MM.1S (cell line): ENCODE data around the gene FAM222B.

Experiments used
- DNase-seq: peaks from one replicate; pipeline ENCODE4 v3.0.0-alpha.2; 2015
- H2AFZ ChIP-seq: fragments of 300-600 bp; sonication (generic); 2 replicates; pipeline ENCODE4 v1.6.0; 2016; ENCODE audit warnings: antibody characterized with exemption, low read length
- H3F3A ChIP-seq: fragments of 300-600 bp; sonication (generic); 2 replicates; pipeline ENCODE4 v1.6.1; 2016; ENCODE audit warnings: mild to moderate bottlenecking, antibody characterized with exemption, low read length, moderate library complexity, mixed read lengths; ENCODE audit not compliant: insufficient read depth
- H3K27ac ChIP-seq: fragments of 300-600 bp; sonication (generic); 2 replicates; pipeline ENCODE4 v1.5.1; 2016; ENCODE audit warnings: mild to moderate bottlenecking, low read length
- H3K27me3 ChIP-seq: fragments of 300-600 bp; sonication (generic); replicated peaks from 2 replicates; pipeline ENCODE4 v1.6.0; 2016; ENCODE audit warnings: low read length; ENCODE audit not compliant: insufficient read depth
- H3K36me3 ChIP-seq: fragments of 300-600 bp; sonication (generic); replicated peaks from 2 replicates; pipeline ENCODE4 v1.6.1; 2016; ENCODE audit warnings: mild to moderate bottlenecking, low read length, mixed read lengths; ENCODE audit not compliant: insufficient read depth
- H3K4me1 ChIP-seq: fragments of 300-600 bp; sonication (generic); 2 replicates; pipeline ENCODE4 v1.6.1; 2016; ENCODE audit warnings: low read length, mixed read lengths
- H3K4me2 ChIP-seq: fragments of 300-600 bp; sonication (generic); 2 replicates; pipeline ENCODE4 v1.6.0; 2016; ENCODE audit warnings: low read depth, low read length
- H3K4me3 ChIP-seq: fragments of 300-600 bp; sonication (generic); 2 replicates; pipeline ENCODE4 v1.5.1; 2016; ENCODE audit warnings: low read length, mixed read lengths
- H3K79me2 ChIP-seq: fragments of 300-600 bp; sonication (generic); 2 replicates; pipeline ENCODE4 v1.6.1; 2016; ENCODE audit warnings: mixed run types, low read length, mixed read lengths
- H3K9ac ChIP-seq: fragments of 300-600 bp; sonication (generic); 2 replicates; pipeline ENCODE4 v1.6.1; 2016; ENCODE audit warnings: low read length, mixed read lengths
- H3K9me2 ChIP-seq: fragments of 300-600 bp; sonication (generic); replicated peaks from 2 replicates; pipeline ENCODE4 v1.6.1; 2016; ENCODE audit warnings: mild to moderate bottlenecking, low read length, mixed read lengths; ENCODE audit not compliant: insufficient read depth
- H3K9me3 ChIP-seq: fragments of 300-600 bp; sonication (generic); replicated peaks from 2 replicates; pipeline ENCODE4 v1.6.1; 2016; ENCODE audit warnings: mild to moderate bottlenecking, low read length, mixed read lengths; ENCODE audit not compliant: insufficient read depth
- H4K20me1 ChIP-seq: fragments of 300-600 bp; sonication (generic); 2 replicates; pipeline ENCODE4 v1.6.1; 2016; ENCODE audit warnings: mild to moderate bottlenecking, low read length, moderate library complexity, mixed read lengths; ENCODE audit not compliant: insufficient read depth
- EZH2 ChIP-seq: fragments of 300-600 bp; sonication (generic); optimal IDR thresholded peaks from 2 replicates; pipeline ENCODE3; 2017; ENCODE audit warnings: low read depth, mild to moderate bottlenecking, antibody characterized with exemption, low read length, mixed read lengths
- EZH2phosphoT487 ChIP-seq: fragments of 300-600 bp; sonication (generic); IDR thresholded peaks from 2 replicates; pipeline ENCODE4 v1.6.1; 2018; ENCODE audit warnings: antibody characterized with exemption, low read length
- TF ChIP-seq, protein P1 (sequence below): fragments of 300-600 bp; sonication (generic); IDR thresholded peaks from 2 replicates; pipeline ENCODE4 v1.5.1; 2016; ENCODE audit warnings: antibody characterized with exemption, low read length, mixed read lengths

FAM222B gene

DNA sequence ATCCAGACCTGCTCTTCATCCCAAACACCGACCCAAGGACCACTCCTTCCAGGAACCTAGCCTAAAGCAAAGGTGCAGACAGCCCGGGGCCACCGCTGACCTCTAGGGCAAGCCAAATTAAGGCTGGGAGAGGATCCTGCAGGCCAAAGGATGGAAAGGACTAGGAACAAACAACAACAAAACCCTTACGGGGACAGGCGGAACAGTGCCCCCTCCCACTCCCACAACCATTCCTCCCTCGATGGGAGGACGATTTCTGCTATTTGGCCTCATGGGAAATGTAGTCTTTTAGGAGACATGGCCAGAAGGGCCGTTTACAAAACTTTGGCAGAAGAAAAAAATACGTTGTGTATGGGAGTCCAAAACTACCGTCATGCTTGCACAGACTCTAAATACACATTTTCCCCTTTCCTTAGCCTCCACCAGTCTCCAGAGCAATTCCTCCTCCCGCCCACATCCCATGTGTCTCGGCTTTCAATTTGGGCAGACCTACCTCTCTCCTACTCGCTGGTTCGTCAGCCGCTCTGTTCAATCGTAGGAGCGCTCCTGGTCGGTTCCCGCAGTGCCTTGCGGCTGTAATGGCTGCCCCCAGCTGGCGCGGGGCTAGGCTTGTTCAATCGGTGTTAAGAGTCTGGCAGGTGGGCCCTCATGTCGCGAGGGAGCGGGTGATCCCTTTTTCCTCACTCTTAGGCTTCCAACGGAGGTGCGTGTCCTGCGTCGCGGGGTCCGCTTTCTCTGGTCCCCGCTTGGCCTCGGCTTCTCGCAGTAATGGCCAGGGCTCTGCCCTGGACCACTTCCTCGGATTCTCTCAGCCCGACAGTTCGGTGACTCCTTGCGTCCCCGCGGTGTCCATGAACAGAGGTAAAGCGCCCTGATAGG is 12.1 kb upstream of the FAM222B start, which contains the start of gene ERAL1:
Gene ERAL1 (plus strand): TSS at position 560 of the 879 bp plus-strand sequence. CDS start 19 bp downstream, at position 579.
- Histone ChIP-seq H2AFZ (peak within 1 kb of the TSS; percentile 99), H3K9me3 (no peaks in the 10 kb centered on the region)

GRCh38 chr17:28853295-28853694 is 10.7 kb upstream of the FAM222B start:
- H3K36me3 ChIP-seq, result no peaks in the 10 kb centered on the region
- H3K79me2 ChIP-seq, result peaks cover 20% of the 10 kb centered on the region
- H3K9me3 ChIP-seq, result no peaks in the 10 kb centered on the region
- H3K9me2 ChIP-seq, result no peaks in the 10 kb centered on the region
- no peak overlapping the region for H3K9ac ChIP-seq
- no peaks in the 10 kb centered on the region for H3K4me1 ChIP-seq
- H3K27me3 ChIP-seq, result no peaks in the 10 kb centered on the region
- TF ChIP-seq, protein P1, sequence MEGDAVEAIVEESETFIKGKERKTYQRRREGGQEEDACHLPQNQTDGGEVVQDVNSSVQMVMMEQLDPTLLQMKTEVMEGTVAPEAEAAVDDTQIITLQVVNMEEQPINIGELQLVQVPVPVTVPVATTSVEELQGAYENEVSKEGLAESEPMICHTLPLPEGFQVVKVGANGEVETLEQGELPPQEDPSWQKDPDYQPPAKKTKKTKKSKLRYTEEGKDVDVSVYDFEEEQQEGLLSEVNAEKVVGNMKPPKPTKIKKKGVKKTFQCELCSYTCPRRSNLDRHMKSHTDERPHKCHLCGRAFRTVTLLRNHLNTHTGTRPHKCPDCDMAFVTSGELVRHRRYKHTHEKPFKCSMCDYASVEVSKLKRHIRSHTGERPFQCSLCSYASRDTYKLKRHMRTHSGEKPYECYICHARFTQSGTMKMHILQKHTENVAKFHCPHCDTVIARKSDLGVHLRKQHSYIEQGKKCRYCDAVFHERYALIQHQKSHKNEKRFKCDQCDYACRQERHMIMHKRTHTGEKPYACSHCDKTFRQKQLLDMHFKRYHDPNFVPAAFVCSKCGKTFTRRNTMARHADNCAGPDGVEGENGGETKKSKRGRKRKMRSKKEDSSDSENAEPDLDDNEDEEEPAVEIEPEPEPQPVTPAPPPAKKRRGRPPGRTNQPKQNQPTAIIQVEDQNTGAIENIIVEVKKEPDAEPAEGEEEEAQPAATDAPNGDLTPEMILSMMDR, result no peak
- no peak for TF ChIP-seq EZH2
- no peak for TF ChIP-seq EZH2phosphoT487
- no peak overlapping the region for H3K4me2 ChIP-seq
- H4K20me1 ChIP-seq, result no peaks in the 10 kb centered on the region
- H2AFZ ChIP-seq, result no peak overlapping the region
- no peak overlapping the region for H3K27ac ChIP-seq
- H3K4me3 ChIP-seq, result no peak overlapping the region
- no peak for DNase-seq
- no peaks in the 10 kb centered on the region for H3F3A ChIP-seq

More for the DNA sequence above, 12.1 kb upstream of the FAM222B start, which contains the start of gene ERAL1:
- Histone ChIP-seq H3K9ac (peak within 1 kb of the TSS; percentile 82), H3K4me3 (peak within 1 kb of the TSS; percentile 97), H3K4me2 (peak within 1 kb of the TSS; percentile 85), H3K9me2 (no peaks in the 10 kb centered on the region), H3K79me2 (peaks cover 20% of the 10 kb centered on the region), H3K36me3 (no peaks in the 10 kb centered on the region), H3K27me3 (no peaks in the 10 kb centered on the region), H3K4me1 (no peaks in the 10 kb centered on the region), H3F3A (no peaks in the 10 kb centered on the region), H4K20me1 (no peaks in the 10 kb centered on the region), H3K27ac (no peak within 1 kb of the TSS)
- no peak for TF ChIP-seq EZH2
- TF ChIP-seq EZH2phosphoT487, result no peak
- TF ChIP-seq, protein P1, result no peak
- peak; percentile 85 for DNase-seq

- no peak for DNase-seq
- no peak overlapping the region for H3K4me3 ChIP-seq
Observed at GRCh38 chr17:28849281-28849680, 6.7 kb upstream of the FAM222B start.

More at GRCh38 chr17:28849281-28849680, 6.7 kb upstream of the FAM222B start:
- Histone ChIP-seq H3F3A (no peaks in the 10 kb centered on the region), H3K4me1 (no peaks in the 10 kb centered on the region), H3K4me2 (no peak overlapping the region), H3K9me2 (no peaks in the 10 kb centered on the region), H3K36me3 (no peaks in the 10 kb centered on the region), H3K9me3 (no peaks in the 10 kb centered on the region), H3K27ac (no peak overlapping the region), H4K20me1 (no peaks in the 10 kb centered on the region), H3K27me3 (no peaks in the 10 kb centered on the region), H3K79me2 (no peaks in the 10 kb centered on the region), H2AFZ (no peak overlapping the region), H3K9ac (no peak overlapping the region)
- TF ChIP-seq EZH2phosphoT487 (no peak), EZH2 (no peak)
- TF ChIP-seq, protein P1, result no peak
